ENCODE data around the gene LYPD5. TPM values are rescaled to one million over a fixed set of nuclear protein-coding genes. Genes with fewer than 3 reads are reported as not detected.
"Not testable (repeated sequence)": the region's sequence is repeated elsewhere in the genome, so short reads cannot be mapped to it uniquely, and the experiment has no call there.

LYPD5 gene
- total RNA-seq, 1 donor from 2014 or later = 1.6 TPM

DNA sequence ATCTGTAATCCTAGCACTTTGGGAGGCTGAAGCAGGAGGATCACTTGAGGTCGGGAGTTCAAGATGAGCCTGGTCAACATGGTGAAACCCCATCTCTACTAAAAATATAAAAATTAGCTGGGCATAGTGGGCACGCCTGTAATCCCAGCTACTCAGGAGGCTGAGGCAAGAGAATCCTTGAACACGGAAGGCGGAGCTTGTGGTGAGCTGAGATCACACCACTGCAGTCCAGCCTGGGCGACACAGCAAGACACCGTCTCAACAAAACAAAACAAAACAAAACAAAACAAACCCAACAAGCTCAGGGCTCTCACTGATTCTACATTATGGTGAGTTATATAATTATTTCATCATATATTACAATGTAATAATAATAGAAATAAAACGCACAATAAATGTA, 4.2 kb upstream of the LYPD5 start:
- DNase-seq = not testable (repeated sequence)

- DNase-seq = no peak
Measured at GRCh38 chr19:43804432-43804831, 2.2 kb upstream of the LYPD5 start.

GRCh38 chr19:43799502-43800142, 2.6 kb downstream of the LYPD5 start:
- no peak for DNase-seq

DNA sequence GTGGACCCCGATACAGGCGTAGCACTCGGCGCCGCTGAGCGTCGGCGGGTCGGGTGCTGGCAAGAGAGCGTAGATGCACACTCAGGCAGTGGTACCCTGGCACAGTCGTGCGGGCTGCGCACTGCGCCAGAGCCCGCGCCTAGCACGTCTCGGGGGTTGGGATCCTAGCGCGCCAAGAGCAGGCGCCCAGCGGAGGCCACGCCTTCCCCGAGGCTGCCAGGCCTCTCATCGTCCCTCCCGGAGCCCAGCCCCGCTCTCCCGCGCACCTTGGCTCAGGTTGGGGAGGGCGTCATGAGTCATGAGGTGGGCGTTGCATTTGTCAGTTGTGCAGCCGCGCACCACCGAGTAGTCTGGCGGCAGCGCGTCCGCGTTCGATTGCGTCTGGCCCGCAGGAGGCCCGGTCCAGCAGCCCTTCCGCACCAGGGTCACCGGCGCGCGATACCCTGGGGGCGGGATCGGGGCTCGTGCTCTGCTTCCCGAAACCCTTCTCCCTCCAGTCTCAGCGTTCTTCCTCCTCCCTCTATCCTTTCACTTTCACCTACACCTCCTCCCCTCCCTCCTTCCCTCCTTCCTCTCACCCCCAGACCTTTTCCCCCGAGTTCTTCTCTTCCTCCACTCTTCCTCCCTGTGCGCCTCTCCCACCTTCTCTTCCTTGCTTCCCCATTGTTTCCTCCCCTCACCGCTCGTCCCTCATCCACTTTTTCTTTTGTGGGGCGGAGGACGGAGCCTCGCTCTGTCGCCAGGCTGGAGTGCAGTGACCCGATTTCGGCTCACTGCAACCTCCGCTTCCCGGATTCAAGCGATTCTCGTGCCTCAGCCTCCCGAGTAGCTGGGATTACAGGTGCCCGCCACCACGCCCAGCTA, 3.5 kb downstream of the LYPD5 start:
- peak; percentile 56 for DNase-seq

DNA sequence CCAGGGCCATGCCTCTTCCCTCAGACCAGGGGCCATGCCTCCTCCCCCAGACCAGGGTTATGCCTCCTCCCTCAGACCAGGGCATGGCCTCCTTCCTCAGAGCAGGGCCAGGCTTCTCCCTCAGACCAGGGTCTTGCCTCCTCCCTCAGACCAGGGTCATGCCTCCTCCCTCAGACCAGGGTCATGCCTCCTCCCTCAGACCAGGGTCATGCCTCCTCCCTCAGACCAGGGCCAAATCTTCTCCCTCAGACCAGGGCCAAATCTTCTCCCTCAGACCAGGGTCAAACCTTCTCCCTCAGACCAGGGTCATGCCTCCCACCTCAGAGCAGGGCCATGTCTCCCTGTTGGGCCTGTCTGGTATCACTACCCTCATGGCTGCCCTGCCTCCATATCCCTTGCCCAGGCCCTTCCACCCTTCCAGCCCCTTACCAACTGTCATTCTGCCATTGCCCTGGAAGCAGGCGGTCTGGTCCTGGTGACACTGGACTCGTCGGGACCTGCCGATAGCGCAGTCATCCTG, 4.2 kb downstream of the LYPD5 start:
- DNase-seq = no peak

DNA sequence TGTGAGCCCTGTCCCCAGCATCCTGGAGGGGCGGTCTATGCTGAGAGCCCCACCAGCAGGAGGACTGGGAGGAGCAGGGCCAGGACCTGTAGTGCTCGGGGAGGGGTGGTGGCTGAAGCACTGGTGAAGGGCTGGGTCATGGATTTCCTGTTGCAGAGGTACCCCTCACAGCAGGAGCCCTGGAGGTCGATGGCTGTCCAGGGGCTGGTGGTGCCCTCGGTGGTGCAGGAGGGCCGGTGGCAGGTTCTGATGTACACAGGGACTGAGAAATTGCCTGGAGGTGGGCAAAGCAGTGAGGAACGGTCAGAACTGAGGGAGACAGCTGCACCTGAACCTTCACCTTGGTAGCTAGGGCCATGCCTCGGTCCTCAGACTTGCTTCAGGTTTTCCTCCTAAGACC, 4.7 kb downstream of the LYPD5 start:
- DNase-seq = no peak

DNA sequence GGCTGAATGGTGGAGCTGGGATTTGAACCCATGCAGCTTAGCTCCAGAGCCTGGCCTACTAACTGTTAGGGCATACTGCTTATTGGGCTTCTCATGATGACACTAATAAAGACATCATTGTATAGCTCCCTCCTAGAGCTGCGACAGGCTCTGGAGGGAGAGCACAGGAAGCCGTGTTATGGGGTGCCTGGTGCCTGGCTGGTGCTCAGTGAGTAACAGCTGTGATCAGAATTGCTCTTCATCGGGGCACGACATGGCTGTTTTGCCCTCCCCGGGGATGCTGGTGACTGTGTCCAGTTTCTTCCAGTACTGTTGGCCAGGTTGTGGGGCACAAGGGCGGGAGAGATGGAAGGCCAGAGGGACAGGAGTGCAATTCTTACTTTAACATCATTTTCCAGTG, 5.1 kb downstream of the LYPD5 start:
- DNase-seq = peak; percentile 17

GRCh38 chr19:43790587-43790986, 11.7 kb downstream of the LYPD5 start:
- no peak for DNase-seq

- DNase-seq = no peak
Measured at GRCh38 chr19:43789029-43789428, 13.2 kb downstream of the LYPD5 start.

GRCh38 chr19:43786665-43787064, 15.6 kb downstream of the LYPD5 start:
- no peak for DNase-seq

DNA sequence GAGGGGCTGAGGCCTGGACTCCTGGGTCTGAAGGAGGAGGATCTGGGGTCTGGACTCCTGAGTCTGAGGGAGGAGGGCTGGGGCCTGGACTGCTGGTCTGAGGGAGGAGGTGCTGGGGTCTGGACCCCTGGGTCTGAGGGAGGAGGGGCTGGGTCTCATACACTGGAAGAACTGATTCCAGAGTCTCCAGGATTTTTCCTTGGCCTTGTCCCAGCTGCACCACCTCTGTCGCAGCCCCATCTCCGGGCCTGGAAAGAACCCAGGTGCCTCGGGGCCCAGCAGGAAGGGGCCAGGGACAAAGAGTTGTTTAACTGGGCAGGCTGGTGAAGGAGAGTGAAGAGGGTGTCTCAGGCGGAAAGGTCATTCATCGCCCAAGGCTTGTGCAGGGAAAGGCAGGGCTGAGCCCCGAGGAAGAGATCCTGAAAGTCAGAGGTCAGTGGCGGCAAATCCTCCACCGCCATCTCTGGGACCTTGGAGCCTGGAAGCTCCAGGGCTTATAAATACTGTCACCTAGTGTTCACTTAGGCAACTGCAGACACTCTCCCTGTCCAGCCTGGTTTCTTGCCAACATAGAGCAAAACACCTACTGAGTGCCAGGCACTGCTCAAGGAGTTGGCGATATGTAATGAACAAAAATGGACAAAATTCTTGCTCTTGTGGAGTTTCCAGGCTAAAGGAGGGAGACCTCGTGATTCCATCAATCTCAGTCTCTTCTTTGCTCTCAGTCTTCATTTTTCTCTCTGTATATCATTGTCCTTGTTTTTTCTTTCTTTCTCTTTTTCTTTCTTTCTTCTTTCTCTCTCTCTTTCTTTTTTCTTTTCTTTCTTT, 17.1 kb downstream of the LYPD5 start:
- DNase-seq = no peak

DNA sequence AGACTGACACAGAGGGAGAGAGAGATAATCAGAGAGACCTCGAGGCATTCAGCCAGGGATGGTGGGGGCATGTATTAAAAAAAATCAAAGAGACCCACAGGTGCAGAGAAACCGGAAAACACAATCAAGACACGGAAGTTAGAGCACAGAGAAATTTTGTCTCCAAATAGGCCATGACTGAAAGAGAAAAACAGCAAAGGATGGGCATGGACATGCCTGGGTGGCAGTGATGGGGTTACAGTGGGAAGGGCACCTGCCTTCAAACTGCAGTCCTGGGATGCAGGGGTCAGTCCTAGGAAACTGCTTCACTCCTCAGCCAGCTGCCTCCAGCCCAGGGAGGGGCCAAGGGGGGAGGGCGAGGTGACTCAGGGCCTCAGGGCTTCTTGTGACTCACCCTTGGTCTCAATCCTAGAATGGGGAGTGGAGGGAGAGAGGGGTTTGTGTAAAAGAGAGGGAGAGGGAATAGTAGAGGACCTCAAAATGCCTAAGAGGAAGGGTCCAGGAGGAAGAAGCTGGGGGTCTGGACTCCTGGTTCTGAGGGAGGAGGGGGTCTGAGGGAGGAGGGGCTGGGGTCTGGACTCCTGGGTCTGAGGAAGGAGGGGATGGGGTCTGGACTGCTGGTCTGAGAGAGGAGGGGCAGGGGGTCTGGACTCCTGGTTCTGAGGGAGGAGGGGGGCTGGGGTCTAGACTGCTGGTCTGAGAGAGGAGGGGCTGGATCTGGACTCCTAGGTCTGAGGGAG, 17.8 kb downstream of the LYPD5 start:
- DNase-seq = no peak

GRCh38 chr19:43783636-43784035, 18.6 kb downstream of the LYPD5 start:
- DNase-seq = no peak

- no peak for DNase-seq
Measured at GRCh38 chr19:43782689-43783231, 19.5 kb downstream of the LYPD5 start.

DNA sequence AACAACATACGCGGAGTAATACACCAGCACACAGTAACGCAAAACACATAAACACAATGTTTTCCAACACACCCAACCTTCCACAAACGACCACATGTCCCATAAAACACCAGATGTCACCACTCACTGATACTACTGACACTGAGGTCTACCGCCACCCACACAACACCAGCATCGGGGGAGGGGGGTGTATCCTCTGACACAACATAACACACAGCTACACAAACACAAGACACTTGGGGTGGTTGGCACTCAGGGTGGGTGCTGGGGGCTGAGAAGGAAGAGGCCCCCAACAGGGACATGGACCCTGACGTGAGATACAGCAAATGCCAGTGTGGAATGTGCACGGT, 20.0 kb downstream of the LYPD5 start:
- no peak for DNase-seq

DNA sequence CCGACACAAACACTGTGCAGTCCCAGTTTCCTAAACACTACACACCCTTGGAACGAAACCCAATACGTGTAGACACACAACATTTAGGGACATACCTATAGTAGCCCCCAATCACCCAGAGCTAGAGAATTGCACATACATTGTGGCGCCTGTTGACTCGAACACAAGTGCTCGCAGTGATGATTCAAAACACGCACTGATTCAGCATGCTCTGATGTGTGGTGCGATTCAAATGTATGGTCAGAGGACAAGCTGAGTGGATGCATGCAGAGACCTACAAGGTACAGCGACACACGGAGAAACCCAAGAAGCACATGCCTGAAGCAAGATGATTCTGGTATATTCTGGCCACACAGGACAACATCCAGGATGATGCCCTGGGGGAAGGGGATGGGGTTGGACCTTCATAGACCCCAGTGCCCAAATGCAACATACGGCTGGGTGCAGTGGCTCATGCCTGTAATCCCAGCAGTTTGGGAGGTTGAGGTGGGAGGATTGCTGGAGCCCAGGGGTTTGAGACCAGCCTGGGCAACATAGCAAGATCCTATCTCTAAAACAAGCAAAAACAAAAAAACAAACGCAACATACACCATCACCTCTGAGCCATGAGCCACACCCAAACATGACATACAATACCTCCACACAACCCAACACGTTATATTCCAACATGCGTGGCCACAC, 20.5 kb downstream of the LYPD5 start:
- no peak for DNase-seq

GRCh38 chr19:43780706-43781525, 21.3 kb downstream of the LYPD5 start, which contains the start of gene KCNN4:
Gene KCNN4, minus strand, starts transcription at chr19:43780973. Its CDS starts 112 bp downstream, at chr19:43780861.
- DNase-seq = no peak

DNA sequence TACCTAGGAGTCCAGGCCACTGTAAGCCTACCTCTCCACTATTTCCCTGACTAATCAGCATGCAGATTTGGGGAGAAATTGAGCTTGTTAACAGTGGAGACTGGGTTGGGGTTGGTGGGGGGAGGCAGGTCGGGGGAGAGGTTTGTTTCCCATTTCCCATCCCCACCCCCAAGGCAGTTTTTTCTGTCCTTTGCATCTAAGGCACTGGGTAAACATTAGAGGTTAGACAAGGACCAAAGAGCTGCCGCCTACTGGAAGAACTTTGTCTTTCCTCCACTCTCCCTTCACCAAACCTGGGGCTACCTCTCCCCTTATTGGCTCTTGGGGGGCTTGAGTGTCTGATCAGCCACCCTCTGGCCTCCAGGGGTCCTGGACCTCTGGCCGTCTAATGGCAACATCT, 22.4 kb downstream of the LYPD5 start:
- DNase-seq = no peak

DNA sequence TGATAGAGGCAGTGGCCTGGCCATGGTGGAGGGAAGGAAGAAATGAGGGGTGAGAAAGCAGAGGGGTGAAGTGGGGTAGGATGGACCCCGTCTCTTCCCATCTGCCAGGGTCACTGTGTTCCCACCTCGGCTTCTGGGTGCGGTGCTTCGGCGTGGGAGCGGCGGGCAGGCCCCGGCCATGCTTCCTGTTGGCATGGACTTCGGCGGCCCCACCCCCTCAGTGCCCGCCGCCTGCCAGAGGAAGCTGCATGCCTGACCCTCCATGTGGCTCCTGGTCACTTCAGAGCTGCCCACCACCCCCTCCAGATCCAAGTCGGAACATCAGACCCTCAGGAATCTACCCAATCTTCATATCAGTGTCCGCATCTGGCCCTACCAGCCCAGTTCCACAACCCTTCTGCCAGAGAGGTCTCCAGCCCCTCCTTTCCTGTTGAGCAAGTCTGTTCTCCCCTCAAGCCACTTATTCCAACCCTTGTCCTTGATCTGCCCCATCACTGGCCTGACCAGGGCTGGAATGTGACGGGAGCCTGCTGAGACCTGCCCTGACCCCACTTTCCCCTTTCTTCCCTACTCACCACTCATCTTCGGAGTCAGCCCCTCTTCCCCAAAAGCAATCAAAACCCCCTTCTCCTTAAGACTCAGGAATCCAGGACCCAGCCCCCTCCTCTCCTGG, 23.0 kb downstream of the LYPD5 start:
- no peak for DNase-seq

- DNase-seq = no peak
Measured at GRCh38 chr19:43778651-43779050, 23.6 kb downstream of the LYPD5 start.

Measured in occipital lobe (tissue), 2 donors.